Mesenteric fat pad (tissue), 1 donor: ENCODE results near the gene TMEM45A. TPM values are rescaled to one million over a fixed set of nuclear protein-coding genes. Genes with fewer than 3 reads are reported as not detected.

Source experiments
- DNase-seq: peaks from one replicate; pipeline ENCODE4 v3.0.0-alpha.2; 2020; ENCODE audit warnings: low spot score
- total RNA-seq: library from RNA; stranded (reverse); fragmentation: NEBNext Ultra II Directional; extraction: Animal tissue kit (Norgen Biotek cat#: 25700); gene quantifications from one replicate; pipeline ENCODE4 v1.2.1, GENCODE V29; 2021
- donor health status: DM: yes; HTN: yes; CAD: no.

Gene TMEM45A
- total RNA-seq, 1 donor from 2014 or later, result 32.0 TPM

DNA sequence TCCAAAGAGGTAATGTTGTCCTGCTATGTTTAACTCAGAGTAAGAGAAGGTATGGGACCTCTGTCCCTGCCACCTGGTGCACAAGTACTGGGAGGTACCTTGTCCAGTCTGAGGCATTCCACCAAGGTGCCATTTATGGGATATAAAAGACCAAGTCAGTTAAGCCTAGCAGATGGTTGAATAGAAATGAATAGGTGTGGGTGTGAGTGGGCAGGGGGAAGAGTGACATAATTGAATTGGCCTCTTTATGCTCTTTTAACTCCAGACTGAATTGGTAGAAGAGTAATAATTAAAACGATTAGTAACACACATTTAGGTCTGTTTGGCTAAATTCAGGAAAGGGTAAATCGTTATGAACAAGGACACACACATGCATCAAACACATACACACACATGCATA, 117.5 kb downstream of the TMEM45A start:
- no peak for DNase-seq

GRCh38 chr3:100611221-100611620, 118.8 kb downstream of the TMEM45A start:
- no peak for DNase-seq

- no peak for DNase-seq
These were observed 121.4 kb downstream of the TMEM45A start for GRCh38 chr3:100613721-100614390.

DNA sequence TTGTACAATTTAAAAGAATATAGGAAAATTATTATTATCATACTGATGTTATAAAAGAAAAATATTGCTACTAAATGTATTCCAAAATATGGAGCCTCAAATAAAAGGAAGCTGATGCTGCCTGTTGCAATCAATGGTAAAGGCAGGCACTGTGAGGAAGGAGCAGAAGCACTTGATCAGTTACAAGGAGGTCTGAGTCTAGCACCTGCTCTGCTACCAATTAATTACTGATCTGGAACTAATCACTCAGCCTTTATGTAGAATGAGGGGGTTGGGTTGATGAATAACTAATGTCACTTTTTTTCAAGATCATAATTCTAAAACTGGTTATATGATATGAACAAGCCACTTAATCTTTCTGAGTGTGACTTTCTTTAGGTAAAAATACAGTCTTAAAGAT, 122.5 kb downstream of the TMEM45A start:
- DNase-seq, result no peak

DNA sequence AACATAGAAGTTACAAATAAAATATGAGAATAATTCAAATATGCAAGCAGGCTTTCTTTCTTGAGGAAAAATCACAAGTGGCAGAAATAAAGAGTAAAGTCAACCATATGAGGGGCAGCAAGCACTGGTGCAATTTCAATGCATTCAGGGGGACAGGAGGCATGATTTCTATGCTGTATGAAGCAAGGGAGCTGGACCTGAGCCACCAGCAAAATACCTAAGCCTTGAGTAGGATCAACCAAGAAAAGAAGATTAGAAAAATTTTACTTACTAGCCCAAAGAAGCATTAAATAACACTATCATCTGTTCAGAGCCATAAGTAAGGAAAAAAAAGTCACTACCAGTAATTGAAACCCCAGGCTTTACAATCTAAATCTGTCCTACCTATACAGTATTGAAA, 123.3 kb downstream of the TMEM45A start:
- no peak for DNase-seq

DNA sequence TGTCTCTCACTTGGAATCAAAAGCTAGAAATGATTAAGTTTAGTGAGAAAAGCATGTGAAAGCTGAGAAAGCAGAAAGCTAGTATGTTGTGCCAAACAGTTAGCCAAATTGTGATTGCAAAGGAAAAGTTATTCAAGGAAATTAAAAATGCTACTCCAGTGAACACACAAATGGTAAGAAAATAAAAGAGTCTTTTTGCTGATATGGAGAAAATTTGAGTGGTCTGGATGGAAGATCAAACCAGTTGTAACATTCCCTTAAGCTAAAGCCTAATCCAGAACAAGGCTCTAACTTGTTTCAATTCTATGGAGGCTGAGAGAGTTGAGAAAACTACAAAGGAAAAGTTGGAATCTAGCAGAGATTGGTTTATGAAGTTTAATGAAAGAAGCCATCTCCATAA, 128.8 kb downstream of the TMEM45A start:
- no peak for DNase-seq

Other genes with a start within 250 kb of the TMEM45A start
- 42.0 TPM for gene TBC1D23, start 231.6 kb upstream of the TMEM45A start, total RNA-seq
- gene NIT2, start 157.9 kb upstream of the TMEM45A start, total RNA-seq, result 56.7 TPM
- gene TOMM70, start 91.5 kb upstream of the TMEM45A start, total RNA-seq, result 47.8 TPM
- gene LNP1, start 91.1 kb upstream of the TMEM45A start, total RNA-seq, result 1.3 TPM
- not detected for gene ADGRG7, start 117.0 kb downstream of the TMEM45A start, total RNA-seq
- gene TFG, start 216.9 kb downstream of the TMEM45A start, total RNA-seq, result 83.1 TPM